GM10248 (cell line): ENCODE data around the gene KRTAP10-12.

Experiments used
- CTCF ChIA-PET: fragments of 300-600 bp; sonication (Branson Sonifier 250); formaldehyde crosslinking; extraction: SDS; loops from one replicate; lab custom pipeline; 2021; ENCODE audit warnings: antibody characterized with exemption; lab: Yijun Ruan, JAX
- POLR2A ChIA-PET: fragments of 350-650 bp; sonication (Branson Sonifier 250); formaldehyde crosslinking; extraction: SDS; loops from one replicate; lab custom pipeline; 2020; ENCODE audit warnings: antibody characterized with exemption; lab: Yijun Ruan, JAX
- DNase-seq: peaks from one replicate; pipeline ENCODE4 v3.0.0; 2012; ENCODE audit errors: extremely low spot score
- TF ChIP-seq, protein P1 (sequence below): IDR thresholded peaks from 2 replicates; pipeline ENCODE4 v1.5.1; 2012; ENCODE audit warnings: mild to moderate bottlenecking, low read depth; ENCODE audit errors: extremely low read depth, missing control alignments, control extremely low read depth

The KRTAP10-12 gene

GRCh38 chr21:44691686-44692085 lies 5.3 kb upstream of the KRTAP10-12 start:
- no peak for DNase-seq
- ChIA-PET POLR2A (no interaction called here), CTCF (no interaction called here)

DNA sequence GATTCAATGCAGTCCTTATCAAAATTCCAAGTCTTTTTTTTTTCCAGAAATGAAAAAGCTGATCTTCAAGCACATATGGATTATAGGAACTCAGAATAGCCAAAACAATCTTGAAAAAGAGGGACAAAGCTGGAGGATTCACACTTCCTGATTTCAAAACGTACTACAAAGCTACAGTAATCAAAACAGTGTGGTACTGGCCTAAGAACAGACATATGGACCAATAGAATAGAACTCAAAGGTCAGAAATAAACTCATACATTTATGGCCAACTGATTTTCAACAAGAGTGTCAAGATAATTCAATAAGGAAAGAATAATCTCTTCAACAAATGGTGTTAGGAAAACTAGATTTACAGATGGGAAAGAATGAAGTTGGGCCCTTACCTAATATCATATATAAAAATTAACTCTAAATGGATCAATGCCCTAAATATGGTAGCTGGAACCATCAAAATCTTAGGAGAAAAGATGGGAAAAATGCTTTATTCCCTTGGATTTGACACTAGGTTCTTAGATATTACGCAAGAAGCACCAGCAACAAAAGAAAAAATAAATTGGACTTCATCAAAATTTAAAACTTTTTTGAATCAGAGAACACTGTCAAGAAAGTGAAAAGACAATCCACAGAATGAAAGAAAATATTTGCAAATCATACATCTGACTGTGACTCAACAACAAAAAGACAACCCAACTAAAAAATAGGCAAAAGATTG lies 4.0 kb upstream of the KRTAP10-12 start:
- DNase-seq: no peak
- ChIA-PET POLR2A (no interaction called here), CTCF (interaction anchor here (1.1 kb wide), 1 partner anchor 9 kb away, joined by 3 read pairs; no protein-coding TSS in a partner anchor)
- TF ChIP-seq, protein P1, sequence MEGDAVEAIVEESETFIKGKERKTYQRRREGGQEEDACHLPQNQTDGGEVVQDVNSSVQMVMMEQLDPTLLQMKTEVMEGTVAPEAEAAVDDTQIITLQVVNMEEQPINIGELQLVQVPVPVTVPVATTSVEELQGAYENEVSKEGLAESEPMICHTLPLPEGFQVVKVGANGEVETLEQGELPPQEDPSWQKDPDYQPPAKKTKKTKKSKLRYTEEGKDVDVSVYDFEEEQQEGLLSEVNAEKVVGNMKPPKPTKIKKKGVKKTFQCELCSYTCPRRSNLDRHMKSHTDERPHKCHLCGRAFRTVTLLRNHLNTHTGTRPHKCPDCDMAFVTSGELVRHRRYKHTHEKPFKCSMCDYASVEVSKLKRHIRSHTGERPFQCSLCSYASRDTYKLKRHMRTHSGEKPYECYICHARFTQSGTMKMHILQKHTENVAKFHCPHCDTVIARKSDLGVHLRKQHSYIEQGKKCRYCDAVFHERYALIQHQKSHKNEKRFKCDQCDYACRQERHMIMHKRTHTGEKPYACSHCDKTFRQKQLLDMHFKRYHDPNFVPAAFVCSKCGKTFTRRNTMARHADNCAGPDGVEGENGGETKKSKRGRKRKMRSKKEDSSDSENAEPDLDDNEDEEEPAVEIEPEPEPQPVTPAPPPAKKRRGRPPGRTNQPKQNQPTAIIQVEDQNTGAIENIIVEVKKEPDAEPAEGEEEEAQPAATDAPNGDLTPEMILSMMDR: no peak

More at GRCh38 chr21:44691686-44692085, 5.3 kb upstream of the KRTAP10-12 start:
- TF ChIP-seq, protein P1: no peak

- TF ChIP-seq, protein P1: no peak
- CTCF ChIA-PET: no interaction called here
- POLR2A ChIA-PET: no interaction called here
- DNase-seq: no peak
Observed at GRCh38 chr21:44694776-44695175, 2.2 kb upstream of the KRTAP10-12 start.

DNA sequence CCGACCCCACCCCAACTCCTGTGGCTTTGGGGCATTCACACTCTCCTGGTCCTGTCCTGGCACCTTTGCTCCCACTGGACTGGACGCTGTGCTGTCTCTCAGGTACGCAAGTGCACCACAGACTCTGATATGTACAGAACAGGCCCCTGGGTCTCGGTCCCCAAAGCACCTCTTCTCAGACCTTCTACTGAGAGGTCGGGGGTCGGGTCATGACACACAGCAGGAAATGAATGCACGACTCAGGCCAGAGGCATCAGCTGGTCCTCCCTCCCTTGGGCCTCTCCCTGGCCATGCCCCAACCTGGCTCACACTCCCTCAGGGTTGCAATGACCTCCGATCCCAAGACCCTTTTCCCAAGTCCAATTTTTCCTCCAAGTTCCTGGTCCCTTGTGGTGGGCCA lies 1.8 kb upstream of the KRTAP10-12 start:
- ChIA-PET POLR2A (no interaction called here), CTCF (no interaction called here)
- TF ChIP-seq, protein P1: no peak
- no peak for DNase-seq

- no peak for DNase-seq
- TF ChIP-seq, protein P1: no peak
- ChIA-PET POLR2A (no interaction called here), CTCF (interaction anchor here (1.0 kb wide), 1 partner anchor 10 kb away, joined by 3 read pairs; no protein-coding TSS in a partner anchor)
Observed at GRCh38 chr21:44695641-44696040, 1.3 kb upstream of the KRTAP10-12 start.

DNA sequence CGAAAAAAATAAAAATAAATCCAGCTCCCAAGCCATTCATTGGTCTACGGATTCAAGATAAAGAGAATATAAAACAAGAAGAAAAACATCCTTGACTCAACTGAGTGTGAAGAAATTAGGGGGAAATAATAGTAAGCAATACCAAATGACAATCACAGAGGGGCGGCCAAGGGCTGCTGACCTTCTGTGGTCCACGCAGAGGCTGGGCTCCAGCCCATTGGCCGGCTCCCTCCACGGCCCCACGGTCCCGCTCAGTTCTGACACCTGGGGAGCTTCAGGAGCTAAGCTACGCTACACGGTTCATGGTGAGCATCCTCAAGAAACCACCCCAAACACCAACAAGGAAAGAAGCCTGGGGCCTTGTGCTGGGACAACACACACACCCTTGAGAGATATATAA lies 400 bp upstream of the KRTAP10-12 start:
- DNase-seq: no peak
- POLR2A ChIA-PET: no interaction called here
- CTCF ChIA-PET: interaction anchor here (1.0 kb wide), 1 partner anchor 10 kb away, joined by 3 read pairs; no protein-coding TSS in a partner anchor
- TF ChIP-seq, protein P1: no peak
